SU-DHL-6 (cell line): ENCODE data around the gene CCDC137.

Source experiments
- H2AFZ ChIP-seq: fragments of 200-600 bp; sonication (generic); 2 replicates; pipeline ENCODE4 v1.6.1; 2014; ENCODE audit warnings: low read depth, mild to moderate bottlenecking, moderate library complexity, mixed read lengths, antibody characterized with exemption, low read length; ENCODE audit not compliant: severe bottlenecking
- H3F3A ChIP-seq: fragments of 200-600 bp; shearing (Covaris generic); 2 replicates; pipeline ENCODE4 v1.6.0; 2016; ENCODE audit warnings: antibody characterized with exemption, mild to moderate bottlenecking; ENCODE audit not compliant: insufficient read depth
- H3K27ac ChIP-seq: fragments of 200-600 bp; sonication (generic); 2 replicates; pipeline ENCODE4 v1.5.1; 2016; ENCODE audit warnings: low read depth, mild to moderate bottlenecking, low read length, moderate library complexity, mixed read lengths
- H3K27me3 ChIP-seq: fragments of 200-600 bp; sonication (generic), shearing (Covaris generic); 2 replicates; pipeline ENCODE4 v1.6.0; 2014; ENCODE audit warnings: mild to moderate bottlenecking, low read length
- H3K36me3 ChIP-seq: fragments of 200-600 bp; sonication (generic); 2 replicates; pipeline ENCODE4 v1.6.1; 2014; ENCODE audit warnings: mild to moderate bottlenecking, low read length, mixed read lengths
- H3K4me2 ChIP-seq: fragments of 300-600, 200-600 bp; shearing (Covaris generic), sonication (generic); 2 replicates; pipeline ENCODE4 v1.6.0; 2014; ENCODE audit warnings: low read length, low read depth, mild to moderate bottlenecking; ENCODE audit not compliant: poor library complexity, severe bottlenecking
- H3K4me3 ChIP-seq: fragments of 200-600 bp; sonication (generic); 2 replicates; pipeline ENCODE4 v1.5.1; 2014; ENCODE audit warnings: antibody characterized with exemption, low read length, mild to moderate bottlenecking, mixed read lengths; ENCODE audit not compliant: insufficient read depth, poor library complexity, severe bottlenecking
- H3K79me2 ChIP-seq: fragments of 200-600 bp; sonication (generic); 2 replicates; pipeline ENCODE4 v1.6.1; 2014; ENCODE audit warnings: mild to moderate bottlenecking, low read length, moderate library complexity; ENCODE audit not compliant: insufficient read depth
- H3K9ac ChIP-seq: fragments of 200-600 bp; sonication (generic); 2 replicates; pipeline ENCODE4 v1.7.0; 2014; ENCODE audit warnings: mild to moderate bottlenecking, low read length
- H3K9me2 ChIP-seq: fragments of 200-600 bp; sonication (generic); replicated peaks from 2 replicates; pipeline ENCODE4 v1.6.1; 2014; ENCODE audit warnings: low read length; ENCODE audit not compliant: insufficient read depth
- H3K9me3 ChIP-seq: fragments of 200-600 bp; sonication (generic); 2 replicates; pipeline ENCODE4 v1.6.1; 2014; ENCODE audit warnings: low read length, mixed read lengths; ENCODE audit not compliant: insufficient read depth
- H4K20me1 ChIP-seq: fragments of 200-600 bp; sonication (generic); 2 replicates; pipeline ENCODE4 v1.6.1; 2014; ENCODE audit warnings: low read depth, mild to moderate bottlenecking, antibody characterized with exemption, low read length, moderate library complexity, mixed read lengths
- EZH2phosphoT487 ChIP-seq: fragments of 200-600 bp; sonication (generic), shearing (Covaris generic); conservative IDR thresholded peaks from 2 replicates; pipeline ENCODE4 v1.6.1; 2018; ENCODE audit warnings: mild to moderate bottlenecking, antibody characterized with exemption, low read length, moderate library complexity, mixed read lengths
- TF ChIP-seq, protein P1 (sequence below): fragments of 200-600 bp; sonication (generic); IDR thresholded peaks from one replicate; pipeline ENCODE4 v1.5.1; 2017; ENCODE audit warnings: antibody characterized with exemption, mild to moderate bottlenecking, low read length, moderate library complexity; ENCODE audit not compliant: insufficient read depth, poor library complexity, severe bottlenecking

Gene CCDC137

DNA sequence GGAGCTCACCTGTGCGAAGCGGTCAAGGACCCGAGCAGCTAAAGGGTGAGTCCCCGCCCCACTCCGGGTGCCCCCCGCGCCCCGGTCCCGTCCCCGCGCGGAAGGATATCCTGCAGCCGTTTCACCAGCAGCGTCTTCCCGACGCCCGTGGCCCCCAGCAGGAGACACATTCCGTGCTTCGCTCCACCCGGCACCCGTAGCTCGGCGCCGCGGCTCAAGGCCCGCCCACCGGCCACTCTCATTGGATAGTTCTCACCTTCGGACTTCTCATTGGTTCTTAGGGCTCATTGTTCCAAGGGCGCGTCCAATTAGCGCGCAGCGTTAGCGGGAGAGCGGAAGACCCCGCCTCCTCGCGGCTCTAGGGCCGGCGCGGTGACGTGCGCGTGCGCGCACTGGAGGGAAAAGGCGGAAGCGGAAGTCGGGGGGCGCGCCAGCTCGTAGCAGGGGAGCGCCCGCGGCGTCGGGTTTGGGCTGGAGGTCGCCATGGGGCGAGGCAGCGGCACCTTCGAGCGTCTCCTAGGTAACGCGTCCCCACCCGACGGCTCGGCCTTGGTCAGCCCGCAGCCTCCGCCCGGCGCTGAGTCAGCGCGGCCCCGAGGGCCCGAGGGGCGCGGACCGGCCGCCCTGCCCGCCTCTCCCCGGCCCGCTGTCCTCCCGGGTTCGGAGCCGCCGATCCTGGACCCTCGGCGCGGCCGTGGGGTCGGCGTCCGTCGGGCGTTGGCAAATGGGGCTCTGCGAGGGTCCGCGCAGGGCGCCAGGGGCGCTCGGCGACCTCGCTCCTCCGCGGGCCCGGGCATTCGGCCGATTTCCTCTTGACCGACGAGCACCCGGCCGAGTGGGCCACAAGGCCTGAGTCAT, 17.3 kb downstream of the CCDC137 start, which contains the start of the genes ARL16 and HGS:
ARL16 (minus strand) TSS at position 214 of the 858 bp plus-strand sequence; CDS start at position 170, 44 bp downstream.
HGS (plus strand) TSS at position 428 of the 858 bp plus-strand sequence; CDS start at position 484, 56 bp downstream.
- H4K20me1 ChIP-seq = no peaks in the 10 kb centered on the region
- H3F3A ChIP-seq = no peaks in the 10 kb centered on the region
- no peak for TF ChIP-seq EZH2phosphoT487
- TF ChIP-seq, protein P1, sequence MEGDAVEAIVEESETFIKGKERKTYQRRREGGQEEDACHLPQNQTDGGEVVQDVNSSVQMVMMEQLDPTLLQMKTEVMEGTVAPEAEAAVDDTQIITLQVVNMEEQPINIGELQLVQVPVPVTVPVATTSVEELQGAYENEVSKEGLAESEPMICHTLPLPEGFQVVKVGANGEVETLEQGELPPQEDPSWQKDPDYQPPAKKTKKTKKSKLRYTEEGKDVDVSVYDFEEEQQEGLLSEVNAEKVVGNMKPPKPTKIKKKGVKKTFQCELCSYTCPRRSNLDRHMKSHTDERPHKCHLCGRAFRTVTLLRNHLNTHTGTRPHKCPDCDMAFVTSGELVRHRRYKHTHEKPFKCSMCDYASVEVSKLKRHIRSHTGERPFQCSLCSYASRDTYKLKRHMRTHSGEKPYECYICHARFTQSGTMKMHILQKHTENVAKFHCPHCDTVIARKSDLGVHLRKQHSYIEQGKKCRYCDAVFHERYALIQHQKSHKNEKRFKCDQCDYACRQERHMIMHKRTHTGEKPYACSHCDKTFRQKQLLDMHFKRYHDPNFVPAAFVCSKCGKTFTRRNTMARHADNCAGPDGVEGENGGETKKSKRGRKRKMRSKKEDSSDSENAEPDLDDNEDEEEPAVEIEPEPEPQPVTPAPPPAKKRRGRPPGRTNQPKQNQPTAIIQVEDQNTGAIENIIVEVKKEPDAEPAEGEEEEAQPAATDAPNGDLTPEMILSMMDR = no peak
- H3K9me2 ChIP-seq = no peaks in the 10 kb centered on the region
- H3K4me3 ChIP-seq = peak within 1 kb of the TSS; percentile 84
- peak within 1 kb of the TSS; percentile 86 for H3K9ac ChIP-seq
- peaks cover 49% of the 10 kb centered on the region for H3K79me2 ChIP-seq
- H3K27ac ChIP-seq = peak within 1 kb of the TSS; percentile 33; the same call in 1 of the 2 replicates
- H3K36me3 ChIP-seq = no peaks in the 10 kb centered on the region
- H2AFZ ChIP-seq = peak within 1 kb of the TSS; percentile 52
- H3K9me3 ChIP-seq = no peaks in the 10 kb centered on the region
- peak within 1 kb of the TSS; percentile 76 for H3K4me2 ChIP-seq
- no peaks in the 10 kb centered on the region for H3K27me3 ChIP-seq

DNA sequence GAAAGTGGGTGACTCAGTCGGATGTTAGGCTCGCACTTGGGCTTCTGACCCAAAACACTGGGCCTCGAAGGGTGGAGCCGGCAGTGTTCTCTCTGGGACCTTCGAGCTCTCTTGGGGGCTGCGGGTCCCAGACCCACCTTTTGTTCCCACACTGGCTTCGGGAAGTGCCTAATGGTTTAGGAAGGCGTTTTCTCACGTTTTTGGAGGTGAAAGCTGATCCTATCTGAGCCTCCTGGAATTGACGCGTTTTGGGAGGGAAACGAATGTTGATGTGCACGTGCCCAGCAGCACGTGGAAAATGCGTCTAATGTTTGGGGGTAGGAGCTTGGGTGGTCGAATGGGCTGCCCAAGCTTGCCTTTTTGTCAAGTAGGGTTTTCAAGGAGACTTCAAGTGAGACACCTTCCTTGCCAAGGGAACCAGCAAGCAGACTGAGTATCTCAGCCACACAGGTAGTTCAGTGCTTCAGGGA, 17.9 kb downstream of the CCDC137 start:
- TF ChIP-seq, protein P1 = no peak
- TF ChIP-seq EZH2phosphoT487 = no peak
- Histone ChIP-seq H3K27me3 (no peaks in the 10 kb centered on the region), H4K20me1 (no peaks in the 10 kb centered on the region)

DNA sequence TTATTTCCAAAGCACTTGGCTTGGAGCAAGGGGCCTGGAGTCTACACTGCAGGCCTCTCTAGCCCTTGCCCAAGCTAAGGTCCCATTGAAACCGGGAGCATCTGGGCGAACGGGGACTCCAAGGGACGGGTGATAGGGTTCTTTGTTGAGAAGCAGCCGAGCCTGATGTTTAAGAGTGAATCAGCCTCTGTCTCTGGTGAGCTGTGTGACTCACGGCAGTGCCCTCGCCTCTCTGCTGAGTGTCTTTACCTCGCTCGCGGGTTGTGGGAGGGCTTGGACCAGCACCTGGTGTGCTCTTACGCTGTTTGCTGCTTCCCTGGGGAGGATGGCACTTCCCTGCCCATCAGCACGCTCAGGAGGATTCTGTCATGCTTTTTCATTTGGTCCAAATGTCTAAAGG, 18.6 kb downstream of the CCDC137 start:
- Histone ChIP-seq H3K79me2 (peaks cover 49% of the 10 kb centered on the region), H3K9me2 (no peaks in the 10 kb centered on the region), H3K4me2 (peak overlapping the region; percentile 76), H2AFZ (no peak overlapping the region), H3K4me3 (peak overlapping the region; percentile 84), H3K36me3 (no peaks in the 10 kb centered on the region), H3K9ac (peak overlapping the region; percentile 86), H3F3A (no peaks in the 10 kb centered on the region), H3K27me3 (no peaks in the 10 kb centered on the region), H3K9me3 (no peaks in the 10 kb centered on the region), H4K20me1 (no peaks in the 10 kb centered on the region), H3K27ac (no peak overlapping the region)
- TF ChIP-seq EZH2phosphoT487 = no peak
- TF ChIP-seq, protein P1 = no peak

More for the DNA sequence above, 17.9 kb downstream of the CCDC137 start:
- Histone ChIP-seq H3K36me3 (no peaks in the 10 kb centered on the region), H3K4me2 (peak overlapping the region; percentile 76), H2AFZ (no peak overlapping the region), H3K79me2 (peaks cover 49% of the 10 kb centered on the region), H3F3A (no peaks in the 10 kb centered on the region), H3K9me3 (no peaks in the 10 kb centered on the region), H3K27ac (peak overlapping the region; percentile 12; the same call in 1 of the 2 replicates), H3K4me3 (peak overlapping the region; percentile 84), H3K9ac (peak overlapping the region; percentile 86), H3K9me2 (no peaks in the 10 kb centered on the region)
